GM19324 (cell line): ENCODE measurements around the gene SLC4A8.
"Not testable (repeated sequence)": the region's sequence is repeated elsewhere in the genome, so short reads cannot be mapped to it uniquely, and the experiment has no call there.

ENCODE experiments used
- ATAC-seq: cut with Tn5 transposase; IDR thresholded peaks from one replicate; pipeline ENCODE4 v1.9.1; 2021; ENCODE audit warnings: mild to moderate bottlenecking, moderate library complexity; ENCODE audit not compliant: unreplicated experiment, low FRiP score

SLC4A8 gene

GRCh38 chr12:51421266-51421884, 3.3 kb upstream of the SLC4A8 start:
- ATAC-seq: no peak

DNA sequence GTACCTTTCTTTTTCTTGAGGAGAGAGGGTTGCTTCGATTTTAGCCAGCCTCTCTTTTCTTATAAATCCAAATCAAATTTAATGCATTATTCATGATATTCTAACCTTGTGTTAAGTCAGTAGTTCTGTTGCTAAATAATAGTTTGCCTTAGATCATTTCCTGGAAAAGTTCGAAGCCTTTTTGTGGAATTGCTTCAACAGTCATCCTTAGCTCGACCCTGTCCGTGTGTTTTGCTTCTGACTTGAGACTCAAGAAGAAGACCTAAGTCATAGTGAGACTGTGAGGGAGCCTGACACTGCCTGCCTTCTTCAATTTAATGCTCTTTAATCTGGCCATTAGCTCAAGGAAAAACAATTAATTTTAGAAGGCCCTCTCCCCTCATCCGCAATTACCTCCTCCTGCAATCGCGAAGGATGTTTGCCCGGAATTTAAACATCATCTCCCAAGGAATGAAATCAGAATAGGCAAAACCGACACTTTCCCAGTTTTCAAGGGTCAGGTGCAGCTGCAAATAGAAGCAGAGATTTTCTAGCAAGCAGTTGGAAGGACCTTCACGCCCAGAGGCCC, 453 bp upstream of the SLC4A8 start:
- no peak for ATAC-seq

DNA sequence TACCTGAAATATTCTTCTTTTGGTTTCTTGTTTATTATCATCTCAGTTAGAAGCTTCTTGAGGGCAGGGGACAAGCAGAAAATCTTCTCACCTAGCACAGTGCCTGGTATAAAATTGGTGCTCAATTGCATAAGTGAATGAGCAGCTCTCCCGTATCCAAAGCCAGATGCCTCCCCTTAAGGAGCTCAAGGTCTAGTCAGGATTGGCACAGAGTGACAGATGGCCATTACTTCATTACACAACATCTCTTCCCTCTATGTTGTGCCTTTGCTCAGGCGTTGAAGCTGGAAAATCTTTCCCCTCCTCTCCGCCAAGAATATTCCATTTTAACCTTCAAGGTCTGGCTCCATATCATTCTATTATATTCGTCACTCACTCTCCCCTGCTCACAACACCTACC, 3.6 kb downstream of the SLC4A8 start:
- ATAC-seq: no peak

GRCh38 chr12:51429700-51430099, 5.1 kb downstream of the SLC4A8 start:
- ATAC-seq: no peak

GRCh38 chr12:51430196-51430895, 5.7 kb downstream of the SLC4A8 start:
- no peak for ATAC-seq

DNA sequence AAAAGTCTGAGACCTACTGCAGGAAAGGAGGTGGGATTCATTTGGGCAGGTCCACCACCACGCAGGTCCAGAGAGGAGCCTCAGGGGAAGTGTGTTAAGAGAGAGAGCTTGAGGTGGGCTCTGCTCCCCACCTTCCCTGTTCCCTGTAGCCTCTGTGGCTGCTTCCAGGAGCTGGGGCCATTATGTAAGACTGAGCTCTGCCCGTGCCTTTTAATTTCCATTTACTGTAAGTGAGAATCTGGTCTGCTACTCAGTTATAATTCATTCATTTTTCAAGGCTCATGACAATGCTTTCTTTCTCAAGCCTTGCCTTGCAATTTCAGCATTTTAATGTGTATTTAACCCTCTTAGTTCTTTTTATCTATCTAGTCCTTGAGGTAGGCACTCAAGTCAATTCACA, 8.3 kb downstream of the SLC4A8 start:
- ATAC-seq: no peak

DNA sequence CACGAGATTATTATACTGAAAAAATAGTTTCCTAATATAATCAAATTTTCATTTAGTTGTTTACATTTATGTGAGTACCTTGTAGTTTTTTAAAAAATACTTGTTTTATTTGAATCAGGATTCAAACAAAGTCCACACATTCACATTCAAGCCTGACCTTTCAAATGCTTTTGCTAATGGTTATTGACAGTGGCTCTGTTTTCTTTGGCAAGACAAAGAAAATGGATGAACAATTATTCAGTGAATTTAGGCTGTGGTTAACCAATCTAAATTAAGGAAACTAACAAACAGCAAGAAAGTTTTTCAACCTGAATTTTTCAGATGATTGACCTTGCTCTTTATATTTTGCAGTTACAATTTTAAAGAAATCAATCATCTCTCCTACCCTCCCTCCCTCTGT, 9.7 kb downstream of the SLC4A8 start:
- ATAC-seq: no peak

DNA sequence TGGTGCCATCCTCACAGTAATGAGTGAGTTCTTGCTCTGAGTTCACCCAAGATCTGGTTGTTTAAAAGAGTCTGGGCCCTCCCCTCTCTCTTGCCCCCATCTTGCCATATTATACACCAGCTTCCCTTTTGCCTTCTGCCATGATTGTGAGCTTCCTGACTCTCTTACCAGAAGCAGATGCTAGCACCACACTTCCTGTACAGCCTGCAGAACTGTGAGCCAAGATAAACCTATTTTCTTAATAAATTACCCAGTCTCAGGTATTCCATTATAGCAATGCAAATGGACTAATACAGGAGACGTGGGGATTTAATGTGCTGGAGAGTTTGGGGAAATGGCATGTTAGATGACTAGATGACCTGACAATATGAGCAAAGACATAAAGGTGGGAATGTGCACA, 12.8 kb downstream of the SLC4A8 start:
- no peak for ATAC-seq

DNA sequence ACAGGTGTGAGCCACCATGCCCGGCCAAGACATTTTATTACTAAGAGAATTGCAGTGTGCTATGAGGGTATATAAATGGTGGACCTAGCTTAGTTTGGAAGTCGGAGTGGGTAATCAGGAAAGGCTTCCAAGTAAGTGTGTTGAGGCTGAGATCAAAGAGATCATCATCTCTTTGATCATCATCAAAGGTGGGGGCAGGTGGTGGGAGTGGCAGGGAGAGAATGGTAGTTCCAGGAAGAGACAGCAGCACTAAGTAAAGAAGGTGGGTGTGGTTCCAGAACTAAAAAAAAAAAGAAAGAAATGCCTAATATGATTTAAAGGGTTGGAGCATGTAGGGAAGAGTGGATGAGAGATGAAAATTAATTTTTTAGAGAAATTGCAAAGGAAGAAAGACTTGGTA, 14.7 kb downstream of the SLC4A8 start:
- no peak for ATAC-seq

- no peak for ATAC-seq
These were observed 17.0 kb downstream of the SLC4A8 start for GRCh38 chr12:51441583-51441982.

GRCh38 chr12:51442324-51442723, 17.7 kb downstream of the SLC4A8 start:
- no peak for ATAC-seq

DNA sequence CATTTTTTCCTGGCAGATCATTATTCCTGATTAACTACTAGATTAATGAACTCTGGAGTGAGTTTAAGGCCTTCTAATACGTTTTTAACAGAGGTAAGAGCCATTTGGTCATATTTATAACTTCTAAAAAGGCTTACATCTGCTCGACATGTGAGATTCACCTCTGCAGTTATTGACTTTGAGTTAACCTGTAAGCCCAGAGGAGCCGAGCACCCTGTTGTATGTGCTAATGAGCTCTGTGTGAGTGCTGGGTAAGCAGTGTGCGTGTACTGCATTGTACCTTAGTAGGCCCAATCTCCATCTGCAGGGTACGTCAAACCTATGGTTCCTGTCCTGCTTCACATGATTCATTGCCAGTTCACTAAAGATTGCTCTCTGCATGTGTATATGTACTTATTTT, 18.9 kb downstream of the SLC4A8 start:
- no peak for ATAC-seq

- no peak for ATAC-seq
These were observed 24.1 kb downstream of the SLC4A8 start for GRCh38 chr12:51448618-51449256.

DNA sequence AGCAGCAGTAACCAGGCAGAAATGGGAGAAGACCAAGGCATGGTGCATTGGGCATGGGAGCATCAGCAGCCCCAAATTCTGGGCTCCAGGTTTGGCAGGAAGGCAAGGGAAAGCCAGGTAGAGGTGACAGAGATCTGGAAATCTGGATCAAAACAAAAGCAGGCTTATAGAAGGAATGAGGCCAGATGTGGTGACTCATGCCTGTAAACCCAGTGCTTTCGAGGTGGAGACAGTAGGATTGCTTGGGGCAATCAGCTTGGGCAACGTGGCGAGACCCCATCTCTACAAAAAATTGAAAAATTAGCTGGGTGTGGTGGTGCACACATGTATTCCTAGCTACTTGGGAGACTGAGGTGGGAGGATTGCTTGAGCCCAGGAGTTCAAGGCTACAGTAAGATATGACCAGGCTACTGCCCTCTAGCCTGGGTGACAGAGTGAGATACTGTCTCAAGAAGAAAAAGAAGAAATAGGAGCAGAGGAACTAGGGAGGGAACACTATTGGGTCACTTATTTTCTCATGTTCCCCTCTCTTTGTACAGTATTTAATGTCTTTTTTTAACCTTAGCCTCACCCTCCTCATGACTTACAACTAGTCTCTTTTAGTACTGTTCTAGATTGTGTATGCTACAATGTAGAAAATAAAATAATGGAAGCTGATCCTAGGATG, 25.1 kb downstream of the SLC4A8 start:
- no peak for ATAC-seq

- ATAC-seq: no peak
These were observed 25.7 kb downstream of the SLC4A8 start for GRCh38 chr12:51450333-51450732.

- ATAC-seq: no peak
These were observed 26.2 kb downstream of the SLC4A8 start for GRCh38 chr12:51450806-51451205.

GRCh38 chr12:51454016-51454415, 29.4 kb downstream of the SLC4A8 start:
- ATAC-seq: not testable (repeated sequence)

GRCh38 chr12:51455050-51455449, 30.4 kb downstream of the SLC4A8 start:
- not testable (repeated sequence) for ATAC-seq

DNA sequence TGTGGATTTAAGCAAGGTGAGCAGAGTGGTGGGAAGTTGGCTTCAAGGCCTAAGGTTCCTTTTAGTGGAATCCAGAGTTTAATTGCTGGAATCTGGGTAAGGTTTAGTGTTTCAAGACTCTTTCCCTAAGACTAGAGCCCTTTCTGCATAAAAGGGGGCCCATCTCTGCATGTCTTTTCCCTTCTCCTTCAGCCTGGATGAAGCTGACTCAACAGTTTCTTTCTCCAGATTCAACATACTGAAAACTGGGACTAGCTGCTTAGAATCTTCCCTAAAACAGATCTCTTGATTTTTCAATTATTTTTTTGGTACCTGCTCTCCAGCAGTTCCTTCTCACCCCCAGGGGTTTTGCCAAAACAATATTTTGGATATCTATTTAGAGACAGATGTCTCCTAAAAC, 34.0 kb downstream of the SLC4A8 start:
- ATAC-seq: no peak

- no peak for ATAC-seq
These were observed 35.9 kb downstream of the SLC4A8 start for GRCh38 chr12:51460519-51460918.

DNA sequence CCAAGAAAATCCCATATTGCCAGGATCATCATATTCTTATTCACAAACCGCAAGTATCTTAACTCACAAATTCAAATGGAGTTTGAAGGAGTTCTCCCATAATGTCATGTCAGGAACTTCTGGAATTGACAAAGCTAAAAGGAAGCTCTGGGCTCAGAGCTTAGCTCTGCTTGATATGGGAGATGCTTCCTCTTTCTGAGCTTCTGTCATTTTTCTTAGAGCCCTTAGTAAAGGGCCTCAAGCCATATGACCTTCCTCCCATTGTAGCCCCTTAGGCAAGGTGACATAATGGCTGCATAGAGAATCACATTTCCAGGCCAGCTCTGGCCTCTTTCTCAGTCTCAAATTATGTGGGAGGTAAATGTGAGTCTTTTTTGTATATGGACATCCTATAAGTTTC, 40.9 kb downstream of the SLC4A8 start:
- ATAC-seq: no peak
